Measurements from ENCODE around the gene NEGR1.
"Not testable (repeated sequence)": the region's sequence is repeated elsewhere in the genome, so short reads cannot be mapped to it uniquely, and the experiment has no call there.

The NEGR1 gene

GRCh38 chr1:71940261-71940660 is 342.1 kb downstream of the NEGR1 start:
- no peak for DNase-seq (ENCODE audit: low read depth)

GRCh38 chr1:71930511-71930910 is 351.8 kb downstream of the NEGR1 start:
- no peak for DNase-seq (ENCODE audit: low read depth)

GRCh38 chr1:71921935-71922559 is 360.3 kb downstream of the NEGR1 start:
- no peak for DNase-seq (ENCODE audit: low read depth)

GRCh38 chr1:71921204-71921603 is 361.1 kb downstream of the NEGR1 start:
- no peak for DNase-seq (ENCODE audit: low read depth)

GRCh38 chr1:71920556-71920955 is 361.8 kb downstream of the NEGR1 start:
- DNase-seq (ENCODE audit: low read depth) = no peak

GRCh38 chr1:71919811-71920509 is 362.4 kb downstream of the NEGR1 start:
- DNase-seq (ENCODE audit: low read depth) = no peak

- DNase-seq (ENCODE audit: low read depth) = no peak
Observed at GRCh38 chr1:71918630-71919029, 363.7 kb downstream of the NEGR1 start.

- DNase-seq (ENCODE audit: low read depth) = no peak
Observed at GRCh38 chr1:71916894-71917293, 365.4 kb downstream of the NEGR1 start.

- DNase-seq (ENCODE audit: low read depth) = no peak
Observed at GRCh38 chr1:71914626-71915025, 367.7 kb downstream of the NEGR1 start.

- DNase-seq (ENCODE audit: low read depth) = no peak
Observed at GRCh38 chr1:71908871-71909390, 373.4 kb downstream of the NEGR1 start.

GRCh38 chr1:71908303-71908702 is 374.0 kb downstream of the NEGR1 start:
- DNase-seq (ENCODE audit: low read depth) = no peak

- DNase-seq (ENCODE audit: low read depth) = no peak
Observed at GRCh38 chr1:71899881-71900280, 382.5 kb downstream of the NEGR1 start.

- not testable (repeated sequence) for DNase-seq (ENCODE audit: low read depth)
Observed at GRCh38 chr1:71888166-71888565, 394.2 kb downstream of the NEGR1 start.

GRCh38 chr1:71885171-71885570 is 397.2 kb downstream of the NEGR1 start:
- DNase-seq (ENCODE audit: low read depth) = no peak

GRCh38 chr1:71882637-71883036 is 399.7 kb downstream of the NEGR1 start:
- no peak for DNase-seq (ENCODE audit: low read depth)

- DNase-seq (ENCODE audit: low read depth) = no peak
Observed at GRCh38 chr1:71882226-71882625, 400.1 kb downstream of the NEGR1 start.

GRCh38 chr1:71881611-71882010 is 400.7 kb downstream of the NEGR1 start:
- no peak for DNase-seq (ENCODE audit: low read depth)

GRCh38 chr1:71869326-71869725 is 413.0 kb downstream of the NEGR1 start:
- no peak for DNase-seq (ENCODE audit: low read depth)

- DNase-seq (ENCODE audit: low read depth) = no peak
Observed at GRCh38 chr1:71862756-71863155, 419.6 kb downstream of the NEGR1 start.

GRCh38 chr1:71861022-71861421 is 421.3 kb downstream of the NEGR1 start:
- DNase-seq (ENCODE audit: low read depth) = no peak

GRCh38 chr1:71859806-71860205 is 422.5 kb downstream of the NEGR1 start:
- DNase-seq (ENCODE audit: low read depth) = no peak

- no peak for DNase-seq (ENCODE audit: low read depth)
Observed at GRCh38 chr1:71857862-71858261, 424.5 kb downstream of the NEGR1 start.

- DNase-seq (ENCODE audit: low read depth) = no peak
Observed at GRCh38 chr1:71853360-71853759, 429.0 kb downstream of the NEGR1 start.

- no peak for DNase-seq (ENCODE audit: low read depth)
Observed at GRCh38 chr1:71850936-71851335, 431.4 kb downstream of the NEGR1 start.
